Gastrocnemius medialis (tissue), 4 donors: Measurements from ENCODE around the gene APLNR.

ENCODE experiments used
- POLR2A ChIP-seq, 2 donors: fragments of 450-650 bp; IDR thresholded peaks; one replicate each; pipeline ENCODE4 v1.6.1; 2017; ENCODE audit warnings: antibody characterized with exemption in 2 of 2, mild to moderate bottlenecking in 2 of 2, moderate library complexity in 2 of 2
- TF ChIP-seq, protein P1 (sequence below), 5 experiments: fragments of 450-650 bp in 3 of 5; fragments of 200-600 bp in 2 of 5; sonication (generic) in 2 of 5; IDR thresholded peaks in 4 of 5; conservative IDR thresholded peaks in 1 of 5; 1 replicate in 4 of 5; 2 replicates in 1 of 5; pipeline ENCODE4 v1.5.1; 2016 to 2019; ENCODE audit warnings: antibody characterized with exemption in 5 of 5, mild to moderate bottlenecking in 3 of 5, moderate library complexity in 3 of 5

GRCh38 chr11:57262157-57262556 is 25.1 kb upstream of the APLNR start:
- TF ChIP-seq, protein P1, sequence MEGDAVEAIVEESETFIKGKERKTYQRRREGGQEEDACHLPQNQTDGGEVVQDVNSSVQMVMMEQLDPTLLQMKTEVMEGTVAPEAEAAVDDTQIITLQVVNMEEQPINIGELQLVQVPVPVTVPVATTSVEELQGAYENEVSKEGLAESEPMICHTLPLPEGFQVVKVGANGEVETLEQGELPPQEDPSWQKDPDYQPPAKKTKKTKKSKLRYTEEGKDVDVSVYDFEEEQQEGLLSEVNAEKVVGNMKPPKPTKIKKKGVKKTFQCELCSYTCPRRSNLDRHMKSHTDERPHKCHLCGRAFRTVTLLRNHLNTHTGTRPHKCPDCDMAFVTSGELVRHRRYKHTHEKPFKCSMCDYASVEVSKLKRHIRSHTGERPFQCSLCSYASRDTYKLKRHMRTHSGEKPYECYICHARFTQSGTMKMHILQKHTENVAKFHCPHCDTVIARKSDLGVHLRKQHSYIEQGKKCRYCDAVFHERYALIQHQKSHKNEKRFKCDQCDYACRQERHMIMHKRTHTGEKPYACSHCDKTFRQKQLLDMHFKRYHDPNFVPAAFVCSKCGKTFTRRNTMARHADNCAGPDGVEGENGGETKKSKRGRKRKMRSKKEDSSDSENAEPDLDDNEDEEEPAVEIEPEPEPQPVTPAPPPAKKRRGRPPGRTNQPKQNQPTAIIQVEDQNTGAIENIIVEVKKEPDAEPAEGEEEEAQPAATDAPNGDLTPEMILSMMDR (IDR thresholded peaks at IDR 0.05 in 4 of 5, conservative IDR thresholded peaks at IDR 0.05 in 1 of 5) = no peak
- no peak for TF ChIP-seq POLR2A (IDR thresholded peaks at IDR 0.05)
